Esophagus squamous epithelium (tissue), 5 donors: ENCODE measurements around the gene HEPACAM2. TPM values are rescaled to one million over a fixed set of nuclear protein-coding genes. Genes with fewer than 3 reads are reported as not detected.

Source experiments
- DNase-seq: peaks from one replicate; lab custom pipeline; 2025; lab: John Stamatoyannopoulos, UW
- H3K27ac ChIP-seq, 4 donors: fragments of 200-600 bp; sonication (generic); one replicate each; pipeline ENCODE4 v1.5.1; 2016 to 2019; ENCODE audit warnings: mild to moderate bottlenecking in 1 of 4
- H3K27me3 ChIP-seq, 4 donors: fragments of 200-600 bp; sonication (generic); 1 replicate in 3 of 4; 2 replicates in 1 of 4; pipeline versions ENCODE4 v1.5.1 to v1.6.0; 2017 to 2021; ENCODE audit warnings: antibody characterized with exemption in 1 of 4
- H3K36me3 ChIP-seq, 3 donors: fragments of 200-600 bp; sonication (generic); one replicate each; pipeline ENCODE4 v1.5.1; 2016 to 2019
- H3K4me1 ChIP-seq, 3 donors: fragments of 200-600 bp; sonication (generic); one replicate each; pipeline ENCODE4 v1.5.1; 2017 to 2019
- H3K4me3 ChIP-seq, 4 donors: fragments of 200-600 bp; sonication (generic); 1 replicate in 3 of 4; 2 replicates in 1 of 4; pipeline ENCODE4 v1.5.1; 2016 to 2019; ENCODE audit warnings: mild to moderate bottlenecking in 2 of 4, moderate library complexity in 1 of 4
- H3K9me3 ChIP-seq, 3 donors: fragments of 200-600 bp; sonication (generic); one replicate each; pipeline ENCODE4 v1.5.1; 2016 to 2019
- CTCF ChIP-seq, 6 experiments: fragments of 450-650 bp in 4 of 6; fragments of 200-600 bp in 2 of 6; sonication (generic) in 2 of 6; IDR thresholded peaks; one replicate each; pipeline ENCODE4 v1.5.1; 2016 to 2019; ENCODE audit warnings: antibody characterized with exemption in 6 of 6, mild to moderate bottlenecking in 4 of 6, moderate library complexity in 4 of 6
- POLR2A ChIP-seq, 4 donors: fragments of 450-650 bp; IDR thresholded peaks; one replicate each; pipeline ENCODE4 v1.6.1; 2017; ENCODE audit warnings: antibody characterized with exemption in 4 of 4, mild to moderate bottlenecking in 4 of 4, moderate library complexity in 3 of 4
- WGBS, 2 donors: methylation state at CpG; one replicate each; pipeline ENCODE4 v1.1.5; 2018; 5-methylcytosine and 5-hydroxymethylcytosine counted together
- intact Hi-C: fragments of 100-400 bp; cut with DNase I; formaldehyde crosslinking; loops from one replicate; pipeline ENCODE4 v1.15.0; 2022
- total RNA-seq, 4 donors: library from RNA; depleted of rRNA; stranded (reverse); fragments of >200 nt; gene quantifications; one replicate each; pipeline ENCODE4 v1.1.0, GENCODE V29; 2016
- donor health status: DM: yes; HTN: yes; CAD: no.

Gene HEPACAM2
- total RNA-seq, 4 donors from 2014 or later: not detected

GRCh38 chr7:93188870-93189634 is 37.2 kb downstream of the HEPACAM2 start:
- intact Hi-C loops: no loop called here
- Histone ChIP-seq H3K36me3 (no peaks in the 10 kb centered on the region), H3K4me1 (no peaks in the 10 kb centered on the region), H3K4me3 (no peak overlapping the region), H3K27ac (no peak overlapping the region), H3K27me3 (peaks cover 0 to 7% (median 0%) of the 10 kb centered on the region in 4 donors), H3K9me3 (no peaks in the 10 kb centered on the region)
- no peak for TF ChIP-seq POLR2A (IDR thresholded peaks at IDR 0.05)
- no peak for TF ChIP-seq CTCF (IDR thresholded peaks at IDR 0.05)
- DNase-seq: no peak
- WGBS, 2 donors: 62 to 63% methylated on average over 6 of the region's 6 CpGs

- Histone ChIP-seq H3K4me3 (no peak overlapping the region), H3K36me3 (no peaks in the 10 kb centered on the region), H3K9me3 (no peaks in the 10 kb centered on the region), H3K27me3 (peaks cover 0 to 2% (median 0%) of the 10 kb centered on the region in 4 donors), H3K4me1 (no peaks in the 10 kb centered on the region), H3K27ac (no peak overlapping the region)
- 38 to 44% methylated on average over 1 of the region's 1 CpG for WGBS, 2 donors
- no peak for DNase-seq
- no peak for TF ChIP-seq CTCF (IDR thresholded peaks at IDR 0.05)
- TF ChIP-seq POLR2A (IDR thresholded peaks at IDR 0.05): no peak
- intact Hi-C loops: no loop called here
These were observed 40.8 kb downstream of the HEPACAM2 start for GRCh38 chr7:93185303-93186027.

GRCh38 chr7:93179173-93179572 is 47.1 kb downstream of the HEPACAM2 start:
- Histone ChIP-seq H3K36me3 (no peaks in the 10 kb centered on the region), H3K4me1 (no peaks in the 10 kb centered on the region), H3K27ac (no peak overlapping the region), H3K4me3 (no peak overlapping the region), H3K27me3 (peaks cover 0 to 2% (median 0%) of the 10 kb centered on the region in 4 donors), H3K9me3 (no peaks in the 10 kb centered on the region)
- no peak for TF ChIP-seq CTCF (IDR thresholded peaks at IDR 0.05)
- no peak for TF ChIP-seq POLR2A (IDR thresholded peaks at IDR 0.05)
- no peak for DNase-seq
- intact Hi-C loops: no loop called here

GRCh38 chr7:93178213-93178612 is 48.1 kb downstream of the HEPACAM2 start:
- TF ChIP-seq POLR2A (IDR thresholded peaks at IDR 0.05) (no peak), CTCF (IDR thresholded peaks at IDR 0.05) (no peak)
- Histone ChIP-seq H3K36me3 (no peaks in the 10 kb centered on the region), H3K4me1 (no peaks in the 10 kb centered on the region), H3K27me3 (no peaks in the 10 kb centered on the region), H3K4me3 (no peak overlapping the region), H3K27ac (no peak overlapping the region), H3K9me3 (no peaks in the 10 kb centered on the region)
- 26 to 29% methylated on average over 3 of the region's 3 CpGs for WGBS, 2 donors
- intact Hi-C loops: no loop called here
- no peak for DNase-seq

- WGBS, 2 donors: 52% methylated on average over 2 of the region's 2 CpGs
These were observed 49.2 kb downstream of the HEPACAM2 start for GRCh38 chr7:93176992-93177580.

More at GRCh38 chr7:93176992-93177580, 49.2 kb downstream of the HEPACAM2 start:
- H3K4me3 ChIP-seq: no peak overlapping the region
- H3K4me1 ChIP-seq: no peaks in the 10 kb centered on the region
- no peaks in the 10 kb centered on the region for H3K27me3 ChIP-seq
- no peak overlapping the region for H3K27ac ChIP-seq
- no peak for DNase-seq
- H3K36me3 ChIP-seq: no peaks in the 10 kb centered on the region
- intact Hi-C loops: no loop called here
- H3K9me3 ChIP-seq: peaks cover 0 to 6% (median 3%) of the 10 kb centered on the region in 3 donors
- TF ChIP-seq POLR2A (IDR thresholded peaks at IDR 0.05) (no peak), CTCF (IDR thresholded peaks at IDR 0.05) (no peak)
